SK-N-SH (cell line): ENCODE measurements around the gene MBD3. TPM values are rescaled to one million over a fixed set of nuclear protein-coding genes. Genes with fewer than 3 reads are reported as not detected.

Experiments
- CTCF ChIA-PET: fragments of 300-600, 350-600 bp; formaldehyde crosslinking; extraction: SDS; loops from one replicate; lab custom pipeline; 2021; lab: Yijun Ruan, JAX
- POLR2A ChIA-PET: fragments of 350-600 bp; sonication (Branson Sonifier 250); formaldehyde crosslinking; extraction: SDS; loops from one replicate; lab custom pipeline; 2020; ENCODE audit warnings: antibody characterized with exemption, inconsistent platforms; lab: Yijun Ruan, JAX
- DNase-seq: peaks from one replicate; pipeline ENCODE4 v3.0.0; 2012
- H2AFZ ChIP-seq: fragments of 200-600 bp; sonication (generic); 2 replicates; pipeline ENCODE4 v1.8.1; 2016; ENCODE audit warnings: antibody characterized with exemption, mild to moderate bottlenecking, low read depth
- H3F3A ChIP-seq: fragments of 200-600 bp; sonication (generic); replicated peaks from 2 replicates; pipeline ENCODE3; 2016; ENCODE audit warnings: antibody characterized with exemption, mild to moderate bottlenecking; ENCODE audit not compliant: insufficient read depth
- H3K27ac ChIP-seq, 2 experiments: fragments of 200-500 bp in 1 of 2; fragments of 200-600 bp in 1 of 2; sonication (Bioruptor generic) in 1 of 2; sonication (generic), shearing (Covaris generic) in 1 of 2; 2 replicates each; pipeline versions ENCODE4 v1.5.1 to v1.6.1; 2014 to 2016; ENCODE audit warnings: low read depth in 2 of 2, inconsistent platforms in 1 of 2, low read length in 1 of 2, mild to moderate bottlenecking in 1 of 2, mixed read lengths in 1 of 2
- H3K27me3 ChIP-seq: fragments of 200-600 bp; sonication (generic), shearing (Covaris generic); 2 replicates; pipeline ENCODE4 v1.6.1; 2016; ENCODE audit warnings: mixed run types; ENCODE audit not compliant: insufficient read depth
- H3K36me3 ChIP-seq, 2 experiments: fragments of 200-500 bp in 1 of 2; fragments of 200-600 bp in 1 of 2; sonication (Bioruptor generic) in 1 of 2; sonication (generic) in 1 of 2; replicated peaks in 1 of 2; 2 replicates each; pipeline versions ENCODE3 to v1.5.1; 2014 to 2016; ENCODE audit warnings: low read length in 1 of 2, mild to moderate bottlenecking in 1 of 2; ENCODE audit not compliant: insufficient read depth in 2 of 2, control insufficient read depth in 1 of 2
- H3K4me1 ChIP-seq, 2 experiments: fragments of 200-500 bp in 1 of 2; fragments of 200-600 bp in 1 of 2; sonication (Bioruptor generic) in 1 of 2; sonication (generic), shearing (Covaris generic) in 1 of 2; 2 replicates each; pipeline versions ENCODE4 v1.5.1 to v1.6.1; 2014 to 2016; ENCODE audit warnings: low read depth in 1 of 2, low read length in 1 of 2, mixed run types in 1 of 2; ENCODE audit not compliant: insufficient read depth in 2 of 2, control insufficient read depth in 1 of 2
- H3K4me2 ChIP-seq: fragments of 200-600 bp; sonication (generic), shearing (Covaris generic); 2 replicates; pipeline ENCODE4 v1.6.1; 2017; ENCODE audit warnings: mixed run types
- H3K4me3 ChIP-seq, 2 experiments: fragments of 200-500 bp in 1 of 2; fragments of 200-600 bp in 1 of 2; sonication (Bioruptor generic) in 1 of 2; sonication (generic), shearing (Covaris generic) in 1 of 2; 2 replicates each; pipeline versions ENCODE4 v1.5.1 to v1.8.1; 2014 to 2016; ENCODE audit warnings: low read depth in 2 of 2, inconsistent platforms in 1 of 2, low read length in 1 of 2, mild to moderate bottlenecking in 1 of 2, mixed read lengths in 1 of 2, moderate library complexity in 1 of 2
- H3K79me2 ChIP-seq: fragments of 200-600 bp; sonication (generic); 2 replicates; pipeline ENCODE4 v1.8.1; 2017; ENCODE audit warnings: mild to moderate bottlenecking; ENCODE audit not compliant: insufficient read depth
- H3K9ac ChIP-seq: fragments of 200-600 bp; sonication (generic); 2 replicates; pipeline ENCODE4 v1.6.1; 2017; ENCODE audit warnings: mixed run types
- H3K9me2 ChIP-seq: fragments of 200-600 bp; sonication (generic); 2 replicates; pipeline ENCODE4 v1.6.1; 2017; ENCODE audit warnings: mixed run types
- H3K9me3 ChIP-seq: fragments of 200-600 bp; sonication (generic); 2 replicates; pipeline ENCODE4 v1.6.1; 2017; ENCODE audit warnings: mixed run types, mild to moderate bottlenecking, moderate library complexity
- H4K20me1 ChIP-seq: fragments of 200-600 bp; sonication (generic); 2 replicates; pipeline ENCODE4 v1.6.1; 2017; ENCODE audit warnings: mild to moderate bottlenecking, mixed run types; ENCODE audit not compliant: insufficient read depth
- EZH2phosphoT487 ChIP-seq: fragments of 200-600 bp; sonication (generic); IDR thresholded peaks from 2 replicates; pipeline ENCODE4 v1.6.1; 2017; ENCODE audit warnings: low read depth, mixed run types, mild to moderate bottlenecking, antibody characterized with exemption, moderate library complexity, borderline replicate concordance
- FOSL2 ChIP-seq: IDR thresholded peaks from 2 replicates; pipeline ENCODE4 v1.4.0; 2012; ENCODE audit warnings: low read depth, mild to moderate bottlenecking, moderate library complexity, borderline replicate concordance
- FOXM1 ChIP-seq: IDR thresholded peaks from 2 replicates; pipeline ENCODE4 v1.4.0; 2012; ENCODE audit warnings: low read depth, mild to moderate bottlenecking
- JUND ChIP-seq: IDR thresholded peaks from 2 replicates; pipeline ENCODE4 v1.4.0; 2012
- MEF2A ChIP-seq: IDR thresholded peaks from 2 replicates; pipeline ENCODE4 v1.4.0; 2012; ENCODE audit warnings: low read depth, borderline replicate concordance
- POLR2AphosphoS5 ChIP-seq: IDR thresholded peaks from 2 replicates; pipeline ENCODE4 v1.6.1; 2012; ENCODE audit warnings: low read depth, low read length
- SMC3 ChIP-seq: IDR thresholded peaks from 2 replicates; pipeline ENCODE4 v1.6.1; 2012; ENCODE audit warnings: low read depth, low read length, improper control_type of control experiment
- TCF12 ChIP-seq: IDR thresholded peaks from 2 replicates; pipeline ENCODE4 v1.4.0; 2012
- WGBS: methylation state at CpG from one replicate; pipeline ENCODE4 v1.1.6; 2017; ENCODE audit warnings: low lambda C conversion rate; 5-methylcytosine and 5-hydroxymethylcytosine counted together
- polyA plus RNA-seq, 3 experiments: library from polyadenylated mRNA; depleted of rRNA; stranded (reverse); fragments of >200 nt; gene quantifications; 2 replicates each; pipeline ENCODE4 v1.2.3, GENCODE V29; 2012
- TF ChIP-seq, protein P1 (sequence below): fragments of 200-600 bp; sonication (generic); IDR thresholded peaks from 2 replicates; pipeline ENCODE4 v1.6.1; 2017; ENCODE audit warnings: antibody characterized with exemption, mild to moderate bottlenecking, moderate library complexity
- TF ChIP-seq, protein P2 (sequence below): fragments of 150-350 bp; IDR thresholded peaks from 2 replicates; pipeline ENCODE4 v1.6.1; 2017; ENCODE audit warnings: antibody characterized with exemption, low read length, low read depth, borderline replicate concordance

Gene MBD3
- polyA plus RNA-seq, 1 of the 3 experiments (the other 2 are of a cell fraction): 96.5 TPM

DNA sequence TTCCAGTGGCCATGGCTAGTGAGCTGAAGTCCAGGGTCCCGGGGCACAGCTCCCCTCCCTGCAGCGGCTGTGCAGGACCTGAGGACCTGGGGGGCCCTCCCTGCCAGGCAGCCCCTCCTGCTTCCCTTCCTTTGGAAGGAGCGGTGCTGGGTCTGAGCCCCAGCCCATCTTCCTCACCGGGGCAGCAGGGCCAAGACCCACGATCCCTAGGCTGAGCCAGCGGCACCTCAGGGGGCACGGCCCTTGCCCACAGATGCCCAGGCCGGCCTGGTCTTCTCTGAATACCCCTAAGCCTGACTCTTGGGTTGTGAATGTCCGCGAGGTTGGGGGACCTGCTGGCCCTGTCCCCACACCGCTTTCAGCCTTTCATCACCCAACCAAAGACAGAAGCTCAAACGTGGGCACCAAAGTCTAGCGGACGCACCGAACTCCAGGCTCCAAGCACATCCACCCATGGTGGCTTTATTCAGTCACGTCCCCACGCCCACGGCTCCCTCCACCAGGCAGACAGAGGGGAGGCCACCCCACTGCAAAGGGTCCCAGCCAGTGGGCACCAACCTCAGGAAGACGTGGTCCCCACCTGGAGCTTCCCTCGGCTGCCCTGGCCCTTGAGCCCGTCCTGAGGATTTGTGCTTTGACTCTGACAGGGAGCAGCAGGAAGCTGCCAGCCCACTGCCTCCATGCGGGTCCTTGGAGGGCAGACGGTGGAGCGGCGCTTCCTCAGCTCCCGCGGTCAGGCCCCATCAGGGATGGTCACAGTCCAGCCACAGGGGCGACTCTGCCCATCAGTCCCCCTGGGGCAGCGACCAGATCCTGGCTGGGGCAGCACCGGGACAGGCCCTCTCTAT lies 16.2 kb downstream of the MBD3 start:
- no peaks in the 10 kb centered on the region for H3K4me1 ChIP-seq
- DNase-seq: no peak
- WGBS: 96% methylated on average over 9 of the region's 30 CpGs
- H3K27me3 ChIP-seq: no peaks in the 10 kb centered on the region
- no peak overlapping the region for H3K4me2 ChIP-seq
- H4K20me1 ChIP-seq: no peaks in the 10 kb centered on the region
- no peak overlapping the region for H3K9ac ChIP-seq
- CTCF ChIA-PET: interaction anchor here (1.1 to 3.4 kb wide), 3 partner anchors 9 to 31 kb away, joined by 3 to 18 read pairs (median 4); partner anchors contain the start of gene MEX3D
- no peaks in the 10 kb centered on the region for H3K9me2 ChIP-seq
- H3K36me3 ChIP-seq: peaks cover 3 to 26% of the 10 kb centered on the region in 2 experiments
- H3K4me3 ChIP-seq: no peak overlapping the region
- TF ChIP-seq, protein P1, sequence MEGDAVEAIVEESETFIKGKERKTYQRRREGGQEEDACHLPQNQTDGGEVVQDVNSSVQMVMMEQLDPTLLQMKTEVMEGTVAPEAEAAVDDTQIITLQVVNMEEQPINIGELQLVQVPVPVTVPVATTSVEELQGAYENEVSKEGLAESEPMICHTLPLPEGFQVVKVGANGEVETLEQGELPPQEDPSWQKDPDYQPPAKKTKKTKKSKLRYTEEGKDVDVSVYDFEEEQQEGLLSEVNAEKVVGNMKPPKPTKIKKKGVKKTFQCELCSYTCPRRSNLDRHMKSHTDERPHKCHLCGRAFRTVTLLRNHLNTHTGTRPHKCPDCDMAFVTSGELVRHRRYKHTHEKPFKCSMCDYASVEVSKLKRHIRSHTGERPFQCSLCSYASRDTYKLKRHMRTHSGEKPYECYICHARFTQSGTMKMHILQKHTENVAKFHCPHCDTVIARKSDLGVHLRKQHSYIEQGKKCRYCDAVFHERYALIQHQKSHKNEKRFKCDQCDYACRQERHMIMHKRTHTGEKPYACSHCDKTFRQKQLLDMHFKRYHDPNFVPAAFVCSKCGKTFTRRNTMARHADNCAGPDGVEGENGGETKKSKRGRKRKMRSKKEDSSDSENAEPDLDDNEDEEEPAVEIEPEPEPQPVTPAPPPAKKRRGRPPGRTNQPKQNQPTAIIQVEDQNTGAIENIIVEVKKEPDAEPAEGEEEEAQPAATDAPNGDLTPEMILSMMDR: no peak
- no peak for TF ChIP-seq POLR2AphosphoS5
- TF ChIP-seq, protein P2, sequence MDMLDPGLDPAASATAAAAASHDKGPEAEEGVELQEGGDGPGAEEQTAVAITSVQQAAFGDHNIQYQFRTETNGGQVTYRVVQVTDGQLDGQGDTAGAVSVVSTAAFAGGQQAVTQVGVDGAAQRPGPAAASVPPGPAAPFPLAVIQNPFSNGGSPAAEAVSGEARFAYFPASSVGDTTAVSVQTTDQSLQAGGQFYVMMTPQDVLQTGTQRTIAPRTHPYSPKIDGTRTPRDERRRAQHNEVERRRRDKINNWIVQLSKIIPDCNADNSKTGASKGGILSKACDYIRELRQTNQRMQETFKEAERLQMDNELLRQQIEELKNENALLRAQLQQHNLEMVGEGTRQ: no peak
- TF ChIP-seq FOXM1: no peak
- TF ChIP-seq EZH2phosphoT487: no peak
- TF ChIP-seq JUND: no peak
- no peak for TF ChIP-seq SMC3
- no peak for TF ChIP-seq FOSL2
- TF ChIP-seq TCF12: no peak
- peaks cover 5% of the 10 kb centered on the region for H3F3A ChIP-seq
- H2AFZ ChIP-seq: no peak overlapping the region
- no peaks in the 10 kb centered on the region; the same call in 1 of the 2 replicates for H3K79me2 ChIP-seq
- no peak overlapping the region for H3K27ac ChIP-seq
- H3K9me3 ChIP-seq: no peaks in the 10 kb centered on the region
- POLR2A ChIA-PET: interaction anchor here (1.3 kb wide), 1 partner anchor 10 kb away, joined by 3 read pairs; no protein-coding TSS in a partner anchor

- POLR2A ChIA-PET: interaction anchor here (0.8 to 1.3 kb wide), 2 partner anchors 9 to 17 kb away, joined by 3 read pairs; no protein-coding TSS in a partner anchor
- Histone ChIP-seq H3K9me3 (no peaks in the 10 kb centered on the region), H3K27ac (no peak overlapping the region), H3K27me3 (no peaks in the 10 kb centered on the region), H2AFZ (no peak overlapping the region)
- CTCF ChIA-PET: interaction anchor here (1.0 to 3.4 kb wide), 4 partner anchors 8 to 30 kb away, joined by 3 to 18 read pairs (median 4); partner anchors contain the start of gene MEX3D
- DNase-seq: no peak
- TF ChIP-seq MEF2A: no peak
- TF ChIP-seq, all 33 proteins: peak for 0
- Histone ChIP-seq H3K4me2 (no peak overlapping the region), H3K4me3 (no peak overlapping the region), H3K79me2 (no peaks in the 10 kb centered on the region; the same call in 1 of the 2 replicates), H3K36me3 (peaks cover 3 to 17% of the 10 kb centered on the region in 2 experiments), H4K20me1 (no peaks in the 10 kb centered on the region), H3K9ac (no peak overlapping the region), H3K9me2 (no peaks in the 10 kb centered on the region), H3K4me1 (no peaks in the 10 kb centered on the region), H3F3A (peaks cover 5% of the 10 kb centered on the region)
- 94% methylated on average over 19 of the region's 22 CpGs for WGBS
Measured at GRCh38 chr19:1575323-1576241, 17.1 kb downstream of the MBD3 start.
